SIG-M5 treated with dmso at 0.1 percent for 504 hours (cell line): ENCODE measurements around the gene TSPEAR.

Experiments used
- DNase-seq: peaks from one replicate; lab custom pipeline; 2025; ENCODE audit not compliant: unreplicated experiment; lab: John Stamatoyannopoulos, UW

TSPEAR gene

GRCh38 chr21:44741921-44742320 is 30.5 kb upstream of the TSPEAR start:
- DNase-seq = no peak

- no peak for DNase-seq
Observed at GRCh38 chr21:44740742-44741141, 29.4 kb upstream of the TSPEAR start.

- no peak for DNase-seq
Observed at GRCh38 chr21:44739316-44739715, 27.9 kb upstream of the TSPEAR start.

GRCh38 chr21:44738621-44739020 is 27.2 kb upstream of the TSPEAR start:
- DNase-seq = no peak

- no peak for DNase-seq
Observed at GRCh38 chr21:44737706-44738354, 26.5 kb upstream of the TSPEAR start.

GRCh38 chr21:44736291-44737004 is 25.1 kb upstream of the TSPEAR start:
- DNase-seq = peak; percentile 30

- DNase-seq = no peak
Observed at GRCh38 chr21:44735821-44736220, 24.4 kb upstream of the TSPEAR start.

- DNase-seq = no peak
Observed at GRCh38 chr21:44734841-44735240, 23.5 kb upstream of the TSPEAR start.

- no peak for DNase-seq
Observed at GRCh38 chr21:44734026-44734745, 22.8 kb upstream of the TSPEAR start.

- no peak for DNase-seq
Observed at GRCh38 chr21:44732956-44733355, 21.6 kb upstream of the TSPEAR start.

- no peak for DNase-seq
Observed at GRCh38 chr21:44732263-44732662, 20.9 kb upstream of the TSPEAR start.

GRCh38 chr21:44730951-44731579 is 19.7 kb upstream of the TSPEAR start:
- DNase-seq = peak; percentile 86

GRCh38 chr21:44730028-44730395 is 18.6 kb upstream of the TSPEAR start:
- no peak for DNase-seq

GRCh38 chr21:44729336-44730027 is 18.1 kb upstream of the TSPEAR start:
- no peak for DNase-seq

- DNase-seq = no peak
Observed at GRCh38 chr21:44728716-44729115, 17.3 kb upstream of the TSPEAR start.

GRCh38 chr21:44727757-44728156 is 16.4 kb upstream of the TSPEAR start:
- no peak for DNase-seq

- no peak for DNase-seq
Observed at GRCh38 chr21:44727321-44727720, 15.9 kb upstream of the TSPEAR start.

GRCh38 chr21:44726826-44727225 is 15.5 kb upstream of the TSPEAR start:
- DNase-seq = no peak

GRCh38 chr21:44724926-44725325 is 13.6 kb upstream of the TSPEAR start:
- DNase-seq = no peak

- DNase-seq = no peak
Observed at GRCh38 chr21:44724196-44724595, 12.8 kb upstream of the TSPEAR start.
